Loucy (cell line): ENCODE data around the gene ZDHHC8.

Experiments used
- H2AFZ ChIP-seq: fragments of 200-600 bp; sonication (generic); 2 replicates; pipeline ENCODE4 v1.6.0; 2016; ENCODE audit warnings: antibody characterized with exemption, mild to moderate bottlenecking, low read length, moderate library complexity
- H3F3A ChIP-seq: fragments of 200-600 bp; 2 replicates; pipeline ENCODE4 v1.6.0; 2016; ENCODE audit warnings: antibody characterized with exemption, low read depth, mild to moderate bottlenecking
- H3K27me3 ChIP-seq: fragments of 200-600 bp; sonication (generic); 2 replicates; pipeline ENCODE4 v1.6.1; 2014; ENCODE audit warnings: low read length, mild to moderate bottlenecking; ENCODE audit not compliant: insufficient read depth, poor library complexity, severe bottlenecking
- H3K36me3 ChIP-seq: fragments of 200-600 bp; sonication (generic); 2 replicates; pipeline ENCODE4 v1.6.1; 2016; ENCODE audit warnings: low read length; ENCODE audit not compliant: insufficient read depth
- H3K4me1 ChIP-seq: fragments of 200-600 bp; sonication (generic); 2 replicates; pipeline ENCODE4 v1.5.1; 2014; ENCODE audit warnings: low read length, mild to moderate bottlenecking; ENCODE audit not compliant: insufficient read depth, poor library complexity, severe bottlenecking
- H3K4me2 ChIP-seq: fragments of 200-600 bp; sonication (generic); 2 replicates; pipeline ENCODE4 v1.6.0; 2014; ENCODE audit warnings: antibody characterized with exemption, low read length, low read depth, mild to moderate bottlenecking; ENCODE audit not compliant: poor library complexity, severe bottlenecking
- H3K4me3 ChIP-seq: fragments of 200-600 bp; sonication (generic); 2 replicates; pipeline ENCODE4 v1.5.1; 2014; ENCODE audit warnings: low read length, mild to moderate bottlenecking, mixed read lengths; ENCODE audit not compliant: poor library complexity, severe bottlenecking
- H3K79me2 ChIP-seq: fragments of 200-600 bp; sonication (generic); 2 replicates; pipeline ENCODE4 v1.6.1; 2014; ENCODE audit warnings: low read length; ENCODE audit not compliant: insufficient read depth
- H3K9ac ChIP-seq: fragments of 200-600 bp; sonication (generic); 2 replicates; pipeline ENCODE4 v1.6.0; 2014; ENCODE audit warnings: mild to moderate bottlenecking, low read depth, low read length, moderate library complexity; ENCODE audit not compliant: poor library complexity, severe bottlenecking
- H3K9me2 ChIP-seq: fragments of 200-600 bp; sonication (generic); replicated peaks from 2 replicates; pipeline ENCODE4 v1.6.1; 2016; ENCODE audit warnings: low read depth, low read length, mixed read lengths
- H3K9me3 ChIP-seq: fragments of 200-600 bp; sonication (generic); 2 replicates; pipeline ENCODE4 v1.6.1; 2014; ENCODE audit warnings: mild to moderate bottlenecking, antibody characterized with exemption, low read length, low read depth; ENCODE audit not compliant: insufficient read depth
- H4K20me1 ChIP-seq: fragments of 200-600 bp; sonication (generic); 2 replicates; pipeline ENCODE4 v1.6.0; 2014; ENCODE audit warnings: antibody characterized with exemption, low read length, mild to moderate bottlenecking; ENCODE audit not compliant: insufficient read depth, poor library complexity, severe bottlenecking
- CTCF ChIP-seq: fragments of 200-600 bp; sonication (generic); conservative IDR thresholded peaks from 2 replicates; pipeline ENCODE4 v1.5.1; 2014; ENCODE audit warnings: mild to moderate bottlenecking, antibody characterized with exemption, low read length
- EZH2phosphoT487 ChIP-seq: fragments of 200-600 bp; IDR thresholded peaks from 2 replicates; pipeline ENCODE4 v1.6.1; 2018; ENCODE audit warnings: antibody characterized with exemption, mild to moderate bottlenecking, moderate library complexity, borderline replicate concordance

The ZDHHC8 gene

GRCh38 chr22:20086763-20087162, 44.8 kb upstream of the ZDHHC8 start:
- no peaks in the 10 kb centered on the region for H3K9me2 ChIP-seq
- no peak overlapping the region for H3K4me3 ChIP-seq
- no peak overlapping the region for H3K9ac ChIP-seq
- H3K36me3 ChIP-seq = peaks cover 63% of the 10 kb centered on the region
- H3K27me3 ChIP-seq = no peaks in the 10 kb centered on the region
- TF ChIP-seq EZH2phosphoT487 (no peak), CTCF (no peak)
- H3K4me2 ChIP-seq = no peak overlapping the region
- H4K20me1 ChIP-seq = peaks cover 85% of the 10 kb centered on the region
- H3K4me1 ChIP-seq = peaks cover 27% of the 10 kb centered on the region
- H3F3A ChIP-seq = no peaks in the 10 kb centered on the region; the same call in 1 of the 2 replicates
- H2AFZ ChIP-seq = no peak overlapping the region
- peaks cover 88% of the 10 kb centered on the region for H3K79me2 ChIP-seq
- H3K9me3 ChIP-seq = no peaks in the 10 kb centered on the region

- no peak for TF ChIP-seq EZH2phosphoT487
- no peak for TF ChIP-seq CTCF
- H4K20me1 ChIP-seq = peaks cover 79% of the 10 kb centered on the region
Observed at GRCh38 chr22:20087319-20088262, 44.0 kb upstream of the ZDHHC8 start.

GRCh38 chr22:20088263-20088648, 43.3 kb upstream of the ZDHHC8 start:
- no peaks in the 10 kb centered on the region for H3K9me3 ChIP-seq
- no peaks in the 10 kb centered on the region for H3K9me2 ChIP-seq
- H3K27me3 ChIP-seq = no peaks in the 10 kb centered on the region
- H3K4me2 ChIP-seq = no peak overlapping the region
- no peak overlapping the region for H3K9ac ChIP-seq
- no peaks in the 10 kb centered on the region; the same call in 1 of the 2 replicates for H3F3A ChIP-seq
- H3K36me3 ChIP-seq = peaks cover 76% of the 10 kb centered on the region
- peaks cover 74% of the 10 kb centered on the region for H3K79me2 ChIP-seq
- H3K4me3 ChIP-seq = no peak overlapping the region
- no peak overlapping the region for H2AFZ ChIP-seq
- H3K4me1 ChIP-seq = peaks cover 22% of the 10 kb centered on the region
- TF ChIP-seq CTCF = no peak
- no peak for TF ChIP-seq EZH2phosphoT487
- H4K20me1 ChIP-seq = peaks cover 73% of the 10 kb centered on the region

More at GRCh38 chr22:20087319-20088262, 44.0 kb upstream of the ZDHHC8 start:
- Histone ChIP-seq H3F3A (no peaks in the 10 kb centered on the region; the same call in 1 of the 2 replicates), H3K4me3 (no peak overlapping the region), H3K79me2 (peaks cover 80% of the 10 kb centered on the region), H3K9ac (no peak overlapping the region), H3K27me3 (no peaks in the 10 kb centered on the region), H3K4me2 (no peak overlapping the region), H3K36me3 (peaks cover 71% of the 10 kb centered on the region), H3K4me1 (peaks cover 27% of the 10 kb centered on the region), H2AFZ (no peak overlapping the region), H3K9me2 (no peaks in the 10 kb centered on the region), H3K9me3 (no peaks in the 10 kb centered on the region)
